Embryonic facial prominence (tissue), 1 donor: ENCODE data around the gene WDFY3.
"Not testable (repeated sequence)": the region's sequence is repeated elsewhere in the genome, so short reads cannot be mapped to it uniquely, and the experiment has no call there.

Source experiments
- DNase-seq: peaks from one replicate; pipeline ENCODE4 v3.0.0-alpha.2; 2016; ENCODE audit errors: extremely low spot score

The WDFY3 gene

DNA sequence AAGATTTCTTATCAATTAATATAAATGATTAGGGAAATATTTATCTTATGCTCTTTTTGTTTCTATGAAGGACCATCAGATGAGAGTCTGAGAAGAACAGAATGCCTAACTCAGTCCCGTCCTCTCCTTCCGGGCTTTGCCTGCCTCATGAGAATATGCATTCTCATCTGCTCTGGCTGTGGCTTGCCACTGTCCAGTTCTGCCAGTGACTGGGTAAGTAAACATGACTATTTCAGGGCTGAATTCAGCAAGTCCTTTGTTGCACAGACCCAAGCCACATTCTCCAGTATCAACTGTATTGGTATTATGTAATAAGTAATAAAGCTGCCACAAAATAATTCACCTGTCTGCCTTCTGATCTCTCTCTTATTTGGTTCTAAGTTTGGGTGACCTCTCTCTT lies 110.7 kb downstream of the WDFY3 start:
- no peak for DNase-seq

DNA sequence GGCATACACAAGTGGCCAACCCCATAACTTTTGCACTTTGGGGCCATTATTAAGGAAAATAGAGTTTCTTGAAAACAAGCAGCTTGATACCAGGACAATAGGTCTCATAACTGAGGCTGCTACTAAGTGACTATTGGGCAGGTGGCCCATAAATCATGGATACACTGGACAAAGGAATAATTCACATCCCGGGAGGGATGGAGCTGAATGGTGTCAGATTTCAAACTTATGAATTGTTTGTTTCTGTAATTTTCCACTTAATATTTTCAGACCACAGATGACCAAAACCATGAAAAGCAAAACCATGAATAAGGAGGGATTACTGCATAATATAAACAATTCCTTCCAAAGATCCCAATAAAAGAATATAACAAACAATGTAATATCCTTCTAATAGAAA lies 114.4 kb downstream of the WDFY3 start:
- DNase-seq = no peak

DNA sequence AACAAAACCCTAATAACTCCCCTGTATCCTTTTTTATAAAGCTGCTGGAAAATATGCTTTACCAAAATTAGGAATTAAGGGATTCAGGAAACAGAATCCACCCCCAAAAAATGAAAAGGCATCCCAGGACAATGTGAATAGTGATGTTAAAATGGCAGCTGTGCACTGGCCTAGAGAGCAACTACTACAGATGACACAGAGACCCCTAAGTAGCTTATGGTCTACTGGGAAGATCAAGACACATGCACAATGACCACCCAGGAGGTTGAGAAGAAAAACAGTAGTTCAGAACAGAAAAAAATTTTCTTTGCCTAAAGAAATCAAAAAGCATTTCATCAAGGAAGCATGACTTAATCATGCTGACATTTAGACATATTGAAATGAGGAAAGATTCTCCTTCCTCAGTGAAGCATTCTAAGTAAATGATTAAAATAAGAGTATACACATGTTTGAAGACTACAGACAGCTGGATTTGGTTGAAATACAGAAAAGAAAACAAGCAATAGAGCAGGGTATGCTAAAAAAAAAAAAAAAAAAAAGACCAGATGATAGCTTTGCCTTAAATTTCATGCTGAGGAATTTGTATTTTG lies 117.3 kb downstream of the WDFY3 start:
- no peak for DNase-seq

DNA sequence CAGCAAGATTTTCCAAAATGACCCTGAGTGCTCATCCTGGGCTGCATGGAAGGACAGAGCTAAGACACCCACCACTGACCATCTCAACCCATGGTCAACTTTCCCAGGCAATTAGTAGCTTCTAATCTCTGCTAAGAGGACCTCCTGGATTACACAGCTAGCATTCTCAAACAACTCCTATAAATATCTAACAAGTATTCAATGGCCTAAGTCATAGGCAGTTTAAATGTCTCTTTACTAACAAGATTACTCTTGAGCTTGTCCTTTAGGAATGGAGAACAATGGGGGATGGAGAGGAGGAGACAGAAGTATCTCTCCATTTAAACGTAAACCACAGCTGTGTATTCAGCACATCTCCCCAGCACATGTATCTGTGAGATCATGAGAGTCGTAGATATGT lies 118.1 kb downstream of the WDFY3 start:
- no peak for DNase-seq

GRCh38 chr4:84847978-84848377 lies 118.5 kb downstream of the WDFY3 start:
- DNase-seq = no peak

DNA sequence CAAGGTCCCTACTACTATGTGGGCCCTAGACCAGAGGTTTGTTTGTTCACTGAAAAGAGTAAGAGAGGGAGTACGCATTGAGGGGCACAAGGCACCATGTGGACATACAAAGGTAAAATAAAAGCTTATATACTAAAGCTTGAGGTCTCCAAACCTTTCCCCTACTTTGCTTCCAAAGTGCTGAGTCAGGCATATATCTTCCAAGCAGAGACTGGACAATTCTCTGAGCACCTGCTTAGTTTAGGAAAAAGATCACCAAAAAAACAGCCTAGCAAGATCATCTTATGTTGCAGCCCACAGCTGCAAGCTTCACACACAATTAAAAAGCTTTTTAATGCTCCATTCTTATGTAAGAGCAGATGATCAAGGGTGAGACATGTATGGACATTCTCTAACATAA lies 119.5 kb downstream of the WDFY3 start:
- no peak for DNase-seq

DNA sequence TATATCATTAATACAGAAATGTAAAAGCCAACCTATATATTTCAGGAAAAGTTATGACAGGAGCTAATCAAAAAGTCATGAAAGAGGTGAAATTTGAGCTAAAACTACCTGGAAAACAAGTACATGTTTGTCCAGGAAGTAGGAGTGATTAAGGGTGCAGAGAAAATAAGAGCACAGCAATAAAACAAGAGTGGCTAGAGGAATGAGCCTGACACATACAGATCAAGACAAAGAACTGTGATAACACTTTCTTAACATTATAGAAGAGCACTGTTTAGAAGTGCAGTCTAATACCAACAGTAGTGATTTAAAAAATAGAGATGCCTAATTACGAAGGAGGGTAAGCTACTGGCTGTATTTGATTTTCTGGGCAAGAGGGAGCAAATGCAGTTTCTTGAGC lies 125.1 kb downstream of the WDFY3 start:
- no peak for DNase-seq

- DNase-seq = no peak
These were observed 128.7 kb downstream of the WDFY3 start for GRCh38 chr4:84837751-84838150.

- not testable (repeated sequence) for DNase-seq
These were observed 136.9 kb downstream of the WDFY3 start for GRCh38 chr4:84829633-84830032.

DNA sequence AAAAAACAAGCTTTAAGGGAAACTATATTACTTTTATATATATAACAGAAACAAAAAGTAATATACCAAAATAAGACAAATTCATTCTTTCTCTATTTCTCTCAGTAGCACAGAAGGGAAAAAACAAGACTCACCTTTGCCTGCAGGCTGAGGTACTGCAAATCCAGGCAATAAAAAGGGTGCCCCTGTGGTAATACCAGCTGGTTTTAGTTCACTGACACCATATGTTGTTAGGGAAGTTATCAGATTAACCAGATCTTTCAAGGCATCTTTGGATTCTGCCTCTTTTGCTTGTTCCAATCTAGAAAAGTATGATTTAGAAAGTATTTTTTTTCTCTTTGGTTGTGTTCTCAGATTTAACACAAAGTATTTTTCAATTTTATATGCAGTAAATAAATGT lies 139.8 kb downstream of the WDFY3 start:
- no peak for DNase-seq

GRCh38 chr4:84825701-84826341 lies 140.7 kb downstream of the WDFY3 start:
- DNase-seq = no peak

DNA sequence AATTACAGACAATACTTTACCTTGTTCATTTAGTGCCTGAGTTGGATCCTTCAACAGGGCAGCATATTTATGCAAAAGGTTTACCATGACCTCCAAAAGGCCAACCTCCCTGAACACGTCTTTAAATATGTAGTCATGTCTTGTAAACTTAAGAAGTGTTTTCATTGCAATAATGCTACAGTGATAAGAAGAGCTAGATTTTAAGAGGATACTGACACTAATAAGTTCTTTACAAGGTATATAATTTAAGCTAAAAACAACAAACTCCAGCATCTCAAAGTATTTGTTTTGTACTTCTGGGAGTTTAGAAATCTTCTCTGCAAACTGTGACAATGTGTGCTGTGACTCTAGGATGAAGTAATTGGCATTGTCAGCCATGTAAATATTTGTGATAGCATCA lies 145.4 kb downstream of the WDFY3 start:
- no peak for DNase-seq

GRCh38 chr4:84814094-84814750 lies 152.3 kb downstream of the WDFY3 start:
- no peak for DNase-seq

GRCh38 chr4:84809946-84810345 lies 156.5 kb downstream of the WDFY3 start:
- no peak for DNase-seq

GRCh38 chr4:84808332-84808731 lies 158.2 kb downstream of the WDFY3 start:
- no peak for DNase-seq

DNA sequence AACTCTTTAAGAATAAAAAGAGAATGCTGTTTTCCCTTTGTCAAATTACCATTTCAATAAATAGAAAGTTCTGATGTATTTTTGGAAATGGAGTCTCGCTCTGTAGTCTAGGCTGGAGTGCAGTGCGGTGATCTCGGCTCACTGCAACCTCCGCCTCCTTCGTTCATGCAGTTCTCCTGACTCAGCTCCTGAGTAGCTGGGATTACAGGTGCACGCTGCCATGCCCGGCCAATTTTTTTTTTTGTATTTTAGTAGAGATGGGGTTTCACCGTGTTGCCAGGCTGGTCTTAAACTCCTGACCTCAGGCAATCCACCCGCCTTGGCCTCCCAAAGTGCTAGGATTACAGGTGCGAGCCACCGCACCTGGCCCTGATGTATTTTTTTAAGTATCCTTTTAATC lies 159.9 kb downstream of the WDFY3 start:
- DNase-seq = not testable (repeated sequence)

- no peak for DNase-seq
These were observed 162.4 kb downstream of the WDFY3 start for GRCh38 chr4:84804136-84804535.

DNA sequence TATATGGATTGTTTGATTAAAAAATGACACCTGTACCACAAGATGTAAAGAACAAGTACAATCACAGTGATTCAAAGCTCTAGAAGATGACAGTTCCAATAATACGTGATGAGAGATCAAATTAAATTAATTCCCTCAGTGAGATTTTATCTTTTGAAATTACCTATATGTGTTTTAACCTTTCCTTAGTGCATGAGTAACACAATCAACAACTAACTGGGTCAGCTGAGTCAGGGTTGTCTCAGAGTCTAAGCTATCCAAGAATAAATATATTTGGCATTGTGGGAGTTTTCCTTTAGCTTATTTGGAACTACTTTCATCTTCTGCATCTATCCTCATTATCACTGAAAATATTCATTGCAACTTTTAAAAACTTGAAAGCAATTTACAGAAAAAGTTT lies 162.8 kb downstream of the WDFY3 start:
- DNase-seq = no peak

- DNase-seq = no peak
These were observed 163.4 kb downstream of the WDFY3 start for GRCh38 chr4:84803116-84803515.

DNA sequence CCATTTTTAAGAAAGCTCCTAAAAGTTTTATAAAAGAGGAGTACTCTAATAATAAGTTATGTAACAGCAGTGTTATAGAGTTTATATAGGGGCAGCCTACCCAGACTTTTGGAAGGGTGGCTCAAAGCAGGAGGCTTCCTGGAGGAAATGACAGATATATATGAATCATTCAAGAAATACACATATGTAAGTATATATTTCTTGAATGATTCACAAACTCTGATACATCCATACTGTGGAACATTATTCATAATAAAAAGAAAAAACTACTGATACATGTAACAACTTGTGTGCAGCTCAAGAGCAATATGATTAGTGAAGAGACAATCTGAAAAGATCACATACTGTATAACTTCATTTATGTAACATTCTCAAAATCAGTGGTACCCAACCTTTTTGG lies 166.2 kb downstream of the WDFY3 start:
- no peak for DNase-seq

DNA sequence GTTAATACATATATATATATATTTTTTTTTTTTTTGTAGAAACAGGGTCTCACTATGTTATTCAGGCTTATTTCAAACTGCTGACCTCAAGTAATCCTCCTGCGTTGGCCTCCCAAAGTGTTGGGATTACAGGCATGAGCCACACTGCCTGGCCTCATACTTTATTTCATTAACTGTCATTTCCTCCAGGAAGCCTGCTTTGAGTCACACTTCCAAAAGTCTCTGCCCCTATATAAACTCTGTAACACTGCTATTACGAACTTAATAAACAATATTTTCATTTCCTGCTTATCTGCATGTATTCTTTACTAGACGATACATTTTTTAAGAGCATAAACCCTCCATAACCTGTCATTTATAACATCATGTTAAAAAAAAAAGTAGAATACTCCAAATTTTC lies 167.2 kb downstream of the WDFY3 start:
- no peak for DNase-seq

GRCh38 chr4:84796394-84796793 lies 170.1 kb downstream of the WDFY3 start:
- no peak for DNase-seq
